CD14-positive monocyte (primary cell): Measurements from ENCODE around the gene CHCHD6. TPM values are rescaled to one million over a fixed set of nuclear protein-coding genes. Genes with fewer than 3 reads are reported as not detected.
A peak's percentile ranks its signal among the peaks of the same experiment; 100 is the strongest.

Experiments used
- DNase-seq, 3 donors: peaks; one replicate each; pipeline ENCODE4 v3.0.0-alpha.2; 2011 to 2022
- H2AFZ ChIP-seq: 2 replicates; pipeline ENCODE4 v1.6.0; 2012; ENCODE audit warnings: mild to moderate bottlenecking, low read depth, low read length, inconsistent platforms; ENCODE audit not compliant: insufficient read depth, poor library complexity, severe bottlenecking
- H3K27ac ChIP-seq, 2 donors: 1 replicate in 1 of 2; 2 replicates in 1 of 2; pipeline ENCODE4 v1.5.1; 2012 to 2013; ENCODE audit warnings: low read length in 2 of 2, control low read depth in 1 of 2, inconsistent platforms in 1 of 2, low read depth in 1 of 2, mild to moderate bottlenecking in 1 of 2
- H3K27me3 ChIP-seq, 2 donors: one replicate each; pipeline versions ENCODE4 v1.6.0 to v1.6.1; 2011 to 2013; ENCODE audit warnings: low read length in 2 of 2; ENCODE audit not compliant: control insufficient read depth in 2 of 2, insufficient read depth in 2 of 2
- H3K36me3 ChIP-seq, 2 donors: replicated peaks in 1 of 2; 1 replicate in 1 of 2; 2 replicates in 1 of 2; pipeline versions ENCODE4 v1.5.1 to v1.6.1; 2012 to 2013; ENCODE audit warnings: low read length in 2 of 2, control low read depth in 1 of 2, inconsistent platforms in 1 of 2, mild to moderate bottlenecking in 1 of 2; ENCODE audit not compliant: insufficient read depth in 2 of 2, control insufficient read depth in 1 of 2
- H3K4me1 ChIP-seq, 2 donors: 1 replicate in 1 of 2; 2 replicates in 1 of 2; pipeline versions ENCODE4 v1.5.1 to v1.6.1; 2012 to 2013; ENCODE audit warnings: low read length in 2 of 2, control low read depth in 1 of 2, inconsistent platforms in 1 of 2, mild to moderate bottlenecking in 1 of 2, moderate library complexity in 1 of 2; ENCODE audit not compliant: insufficient read depth in 2 of 2, control insufficient read depth in 1 of 2
- H3K4me2 ChIP-seq: replicated peaks from 2 replicates; pipeline ENCODE3; 2012; ENCODE audit warnings: low read length, moderate library complexity, mild to moderate bottlenecking; ENCODE audit not compliant: poor library complexity, severe bottlenecking; ENCODE audit errors: extremely low read depth
- H3K4me3 ChIP-seq, 3 experiments: fragments of 200-600 bp in 1 of 3; sonication (generic) in 1 of 3; replicated peaks in 1 of 3; 1 replicate in 2 of 3; 2 replicates in 1 of 3; pipeline ENCODE4 v1.5.1; 2011 to 2013; ENCODE audit warnings: low read length in 3 of 3, mild to moderate bottlenecking in 3 of 3, control low read depth in 2 of 3, low read depth in 2 of 3, inconsistent platforms in 1 of 3, moderate library complexity in 1 of 3
- H3K79me2 ChIP-seq: 2 replicates; pipeline ENCODE4 v1.6.0; 2012; ENCODE audit warnings: mild to moderate bottlenecking, control low read depth, inconsistent platforms, low read length, moderate library complexity; ENCODE audit not compliant: insufficient read depth
- H3K9ac ChIP-seq: 2 replicates; pipeline ENCODE4 v1.6.0; 2017; ENCODE audit warnings: low read length, mild to moderate bottlenecking; ENCODE audit not compliant: insufficient read depth, poor library complexity, severe bottlenecking
- H3K9me3 ChIP-seq, 2 donors: replicated peaks in 1 of 2; 1 replicate in 1 of 2; 2 replicates in 1 of 2; pipeline versions ENCODE4 v1.5.1 to v1.6.1; 2012 to 2013; ENCODE audit warnings: low read length in 2 of 2, control low read depth in 1 of 2; ENCODE audit not compliant: control insufficient read depth in 1 of 2, insufficient read depth in 1 of 2
- H4K20me1 ChIP-seq: 2 replicates; pipeline ENCODE4 v1.6.0; 2012; ENCODE audit warnings: mild to moderate bottlenecking, low read length, control low read depth, moderate library complexity; ENCODE audit not compliant: insufficient read depth
- H3K27ac Mint-ChIP-seq, 7 donors: one replicate each; pipeline ENCODE4 v1.8.0; 2020; ENCODE audit warnings: mild to moderate bottlenecking in 7 of 7, mixed read lengths in 7 of 7, moderate library complexity in 6 of 7, inconsistent platforms in 2 of 7
- H3K27me3 Mint-ChIP-seq, 3 donors: one replicate each; pipeline ENCODE4 v1.8.0; 2021 to 2022; ENCODE audit warnings: low read depth in 3 of 3, mild to moderate bottlenecking in 3 of 3, mixed read lengths in 3 of 3, moderate library complexity in 3 of 3, inconsistent platforms in 1 of 3
- H3K36me3 Mint-ChIP-seq, 2 donors: one replicate each; pipeline ENCODE4 v1.8.0; 2020; ENCODE audit warnings: mixed read lengths in 2 of 2, inconsistent platforms in 1 of 2, mild to moderate bottlenecking in 1 of 2
- H3K4me1 Mint-ChIP-seq: one replicate; pipeline ENCODE4 v1.8.0; 2020; ENCODE audit warnings: mild to moderate bottlenecking, mixed read lengths
- H3K4me3 Mint-ChIP-seq, 2 donors: one replicate each; pipeline ENCODE4 v1.8.0; 2020; ENCODE audit warnings: mild to moderate bottlenecking in 2 of 2, mixed read lengths in 2 of 2, moderate library complexity in 1 of 2
- H3K9me3 Mint-ChIP-seq, 7 donors: one replicate each; pipeline ENCODE4 v1.8.0; 2020 to 2022; ENCODE audit warnings: mixed read lengths in 7 of 7, mild to moderate bottlenecking in 6 of 7, moderate library complexity in 6 of 7, inconsistent platforms in 2 of 7
- CTCF ChIP-seq: fragments of 200-600 bp; IDR thresholded peaks from one replicate; pipeline ENCODE4 v1.8.0; 2022; ENCODE audit warnings: antibody characterized with exemption, mild to moderate bottlenecking
- WGBS: methylation state at CpG from one replicate; pipeline ENCODE4 v1.1.5; 2013; ENCODE audit warnings: missing lambda C conversion rate; ENCODE audit not compliant: insufficient coverage; 5-methylcytosine and 5-hydroxymethylcytosine counted together
- intact Hi-C, 2 donors: fragments of 100-400 bp; cut with micrococcal nuclease; formaldehyde crosslinking; loops; one replicate each; pipeline versions ENCODE4 v1.15.0 to v1.15.1; 2023
- polyA plus RNA-seq, 3 donors: library from polyadenylated mRNA; depleted of rRNA in 1 of 3; unstranded in 2 of 3; stranded (reverse) in 1 of 3; fragments of 300-500 nt in 2 of 3; fragments of >200 nt in 1 of 3; fragmentation: Illumina TruSeq in 2 of 3; gene quantifications; 1 replicate in 2 of 3; 2 replicates in 1 of 3; pipeline ENCODE4 v1.2.3, GENCODE V29; 2012 to 2021

CHCHD6 gene
- polyA plus RNA-seq, 3 donors = 1.1 to 1.8 (median 1.8) TPM

GRCh38 chr3:126962756-126963155, 258.7 kb downstream of the CHCHD6 start:
- no peak overlapping the region for H3K27ac ChIP-seq
- no peaks in the 10 kb centered on the region for H3K4me1 Mint-ChIP-seq
- no peak overlapping the region for H3K4me3 ChIP-seq
- peaks cover 10 to 30% (median 20%) of the 10 kb centered on the region in 3 donors for H3K27me3 Mint-ChIP-seq
- no peak overlapping the region for H2AFZ ChIP-seq
- DNase-seq = no peak
- H3K9me3 Mint-ChIP-seq = no peaks in the 10 kb centered on the region
- no peaks in the 10 kb centered on the region for H3K36me3 ChIP-seq
- peak overlapping the region in 1 of 7 donors; percentile 54 for H3K27ac Mint-ChIP-seq
- peaks cover 0 to 13% of the 10 kb centered on the region in 2 donors for H3K27me3 ChIP-seq
- H3K36me3 Mint-ChIP-seq = no peaks in the 10 kb centered on the region
- H3K79me2 ChIP-seq = no peaks in the 10 kb centered on the region
- H3K9me3 ChIP-seq = no peaks in the 10 kb centered on the region
- no peak overlapping the region for H3K9ac ChIP-seq
- 93% methylated on average over 4 of the region's 8 CpGs for WGBS
- no peak for TF ChIP-seq CTCF
- H3K4me1 ChIP-seq = no peaks in the 10 kb centered on the region
- no peak overlapping the region for H3K4me2 ChIP-seq
- H3K4me3 Mint-ChIP-seq = no peak overlapping the region
- intact Hi-C loops = no loop called here
- no peaks in the 10 kb centered on the region for H4K20me1 ChIP-seq

- H3K36me3 Mint-ChIP-seq = no peaks in the 10 kb centered on the region
- no peak overlapping the region for H3K4me3 ChIP-seq
- no peaks in the 10 kb centered on the region for H4K20me1 ChIP-seq
- no peaks in the 10 kb centered on the region for H3K9me3 ChIP-seq
- no peaks in the 10 kb centered on the region for H3K36me3 ChIP-seq
- peaks cover 0 to 17% of the 10 kb centered on the region in 2 donors for H3K27me3 ChIP-seq
- WGBS = 95% methylated on average over 4 of the region's 7 CpGs
- H3K4me1 ChIP-seq = no peaks in the 10 kb centered on the region
- H3K4me1 Mint-ChIP-seq = no peaks in the 10 kb centered on the region
- DNase-seq = no peak
- H2AFZ ChIP-seq = no peak overlapping the region
- intact Hi-C loops = no loop called here
- no peaks in the 10 kb centered on the region for H3K79me2 ChIP-seq
- H3K4me3 Mint-ChIP-seq = no peak overlapping the region
- no peaks in the 10 kb centered on the region for H3K9me3 Mint-ChIP-seq
- H3K27me3 Mint-ChIP-seq = peaks cover 10 to 36% (median 19%) of the 10 kb centered on the region in 3 donors
- no peak for TF ChIP-seq CTCF
- no peak overlapping the region for H3K27ac Mint-ChIP-seq
- H3K9ac ChIP-seq = no peak overlapping the region
- no peak overlapping the region for H3K27ac ChIP-seq
- no peak overlapping the region for H3K4me2 ChIP-seq
Observed at GRCh38 chr3:126963261-126964190, 259.5 kb downstream of the CHCHD6 start.
